ENCODE measurements around the gene SEC24D. TPM values are rescaled to one million over a fixed set of nuclear protein-coding genes. Genes with fewer than 3 reads are reported as not detected.
A peak's percentile ranks its signal among the peaks of the same experiment; 100 is the strongest.

SEC24D gene
- total and polyA plus RNA-seq, 2 donors (not counting 3 experiments of a cell fraction or from before 2014, with no cell fraction given), result 81.5 to 127 TPM

GRCh38 chr4:118834070-118834469 lies 1.9 kb downstream of the SEC24D start:
- Histone ChIP-seq H3K4me3 (replicated peaks in 1 of 3; ENCODE audit: insufficient read depth in 1 of 3, low read depth in 1 of 3, low read length in 3 of 3) (peak overlapping the region in 1 of 3 experiments; percentile 95), H3K4me2 (ENCODE audit: insufficient read depth, low read length) (peak overlapping the region; percentile 97), H3K9me1 (replicated peaks; ENCODE audit: control insufficient read depth, extremely low read depth, insufficient read depth, low read length) (no peaks in the 10 kb centered on the region), H3K27me3 (ENCODE audit: control insufficient read depth in 2 of 2, insufficient read depth in 2 of 2, low read length in 2 of 2) (no peaks in the 10 kb centered on the region), H3K79me2 (ENCODE audit: control insufficient read depth, insufficient read depth, low read length) (peaks cover 65% of the 10 kb centered on the region), H2AFZ (ENCODE audit: low read depth, low read length) (no peak overlapping the region), H4K20me1 (replicated peaks; ENCODE audit: control insufficient read depth, extremely low read depth, insufficient read depth, low read length) (peaks cover 4% of the 10 kb centered on the region), H3K36me3 (ENCODE audit: control insufficient read depth in 2 of 2, extremely low read depth in 1 of 2, insufficient read depth in 2 of 2, low read length in 2 of 2) (peaks cover 7 to 18% of the 10 kb centered on the region in 2 experiments), H3K27ac (ENCODE audit: insufficient read depth, low read depth, low read length) (peak overlapping the region; percentile 91), H3K4me1 (ENCODE audit: control insufficient read depth, extremely low read depth, insufficient read depth, low read length) (peaks cover 20% of the 10 kb centered on the region), H3K9ac (replicated peaks; ENCODE audit: extremely low read depth, insufficient read depth, low read length) (peak overlapping the region; percentile 97), H3K9me3 (replicated peaks; ENCODE audit: control insufficient read depth, insufficient read depth, low read length) (no peaks in the 10 kb centered on the region)
- FAIRE-seq (no peak), DNase-seq (ENCODE audit: low read depth, low spot score) (no peak)
- dilution Hi-C loops (cut with MboI; ENCODE audit: extremely low pct_ligation_motif_present, low sequenced_read_pairs), result no loop called here
- BruUV-seq (replicated peaks), result no TSS peak
- ChIA-PET POLR2A (no interaction called here), CTCF (interaction anchor here (0.9 to 2.2 kb wide), 3 partner anchors 9 to 64 kb away, joined by 4 to 8 read pairs (median 5); no protein-coding TSS in a partner anchor)
- intact Hi-C loops (cut with micrococcal nuclease), result loop anchor here (2.0 to 10.0 kb wide), 3 partner anchors 149 to 691 kb away; partner anchors contain the start of gene METTL14
- TF ChIP-seq EZH2 (IDR thresholded peaks at IDR 0.05; ENCODE audit: borderline replicate concordance, low read depth, low read length, severe bottlenecking) (no peak), JUN (IDR thresholded peaks at IDR 0.05; ENCODE audit: borderline replicate concordance, insufficient read depth, insufficient read length, low read depth) (no peak)

DNA sequence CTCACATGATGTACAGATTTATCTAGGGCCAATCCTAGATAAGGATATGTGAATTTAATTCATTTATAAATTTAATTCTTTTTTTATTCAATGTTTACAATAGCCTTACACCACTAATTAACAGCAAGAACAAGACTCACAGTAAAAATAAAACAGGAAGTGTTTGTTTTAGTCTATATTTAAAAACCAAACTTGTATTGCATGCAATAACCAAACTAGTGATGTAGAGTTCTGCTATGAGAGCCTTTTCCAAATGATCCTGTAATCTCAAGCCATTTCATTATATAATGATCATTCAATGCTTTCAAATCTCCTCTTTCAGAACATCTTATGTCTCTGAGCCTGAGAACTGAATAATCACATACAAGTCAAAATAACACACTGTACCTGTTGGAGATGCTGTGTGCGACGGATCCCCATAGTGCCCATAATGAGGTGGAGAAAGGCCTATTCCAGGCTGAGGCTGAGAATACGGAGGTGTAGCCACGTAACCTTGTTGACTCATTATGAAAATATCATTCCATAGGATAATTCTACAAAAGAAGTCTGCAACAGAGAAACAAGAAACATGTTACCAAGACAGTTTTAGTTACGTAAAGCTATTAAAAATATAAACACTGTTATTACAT lies 2.6 kb downstream of the SEC24D start:
- H3K9ac ChIP-seq (replicated peaks; ENCODE audit: extremely low read depth, insufficient read depth, low read length), result peak overlapping the region; percentile 17
- no peak for FAIRE-seq

More for the DNA sequence above, 2.6 kb downstream of the SEC24D start:
- no peak overlapping the region for H2AFZ ChIP-seq (ENCODE audit: low read depth, low read length)
- H3K27me3 ChIP-seq (ENCODE audit: control insufficient read depth in 2 of 2, insufficient read depth in 2 of 2, low read length in 2 of 2), result no peaks in the 10 kb centered on the region
- no peaks in the 10 kb centered on the region for H3K9me1 ChIP-seq (replicated peaks; ENCODE audit: control insufficient read depth, extremely low read depth, insufficient read depth, low read length)
- peak overlapping the region; percentile 35 for H3K27ac ChIP-seq (ENCODE audit: insufficient read depth, low read depth, low read length)
- H3K4me3 ChIP-seq (replicated peaks in 1 of 3; ENCODE audit: insufficient read depth in 1 of 3, low read depth in 1 of 3, low read length in 3 of 3), result no peak overlapping the region
- CTCF ChIA-PET, result interaction anchor here (2.2 kb wide), 1 partner anchor 8 kb away, joined by 8 read pairs; no protein-coding TSS in a partner anchor
- H3K4me1 ChIP-seq (ENCODE audit: control insufficient read depth, extremely low read depth, insufficient read depth, low read length), result peaks cover 20% of the 10 kb centered on the region
- POLR2A ChIA-PET, result no interaction called here
- dilution Hi-C loops (cut with MboI; ENCODE audit: extremely low pct_ligation_motif_present, low sequenced_read_pairs) (no loop called here), intact Hi-C loops (cut with micrococcal nuclease) (loop anchor here (10.0 kb wide), 2 partner anchors 271 to 691 kb away; no protein-coding TSS in a partner anchor)
- H3K4me2 ChIP-seq (ENCODE audit: insufficient read depth, low read length), result peak overlapping the region; percentile 97
- no peaks in the 10 kb centered on the region for H3K9me3 ChIP-seq (replicated peaks; ENCODE audit: control insufficient read depth, insufficient read depth, low read length)
- peaks cover 72% of the 10 kb centered on the region for H3K79me2 ChIP-seq (ENCODE audit: control insufficient read depth, insufficient read depth, low read length)
- no TSS peak for BruUV-seq (replicated peaks)
- DNase-seq (ENCODE audit: low read depth, low spot score), result no peak
- TF ChIP-seq MYC (IDR thresholded peaks at IDR 0.05; ENCODE audit: low read depth, low read length) (no peak), GATA2 (IDR thresholded peaks at IDR 0.05; ENCODE audit: insufficient read depth, insufficient read length, low read depth, low read length) (no peak), JUN (IDR thresholded peaks at IDR 0.05; ENCODE audit: borderline replicate concordance, insufficient read depth, insufficient read length, low read depth) (no peak), FOS (IDR thresholded peaks at IDR 0.05; ENCODE audit: borderline replicate concordance, insufficient read depth, low read length) (no peak), EZH2 (IDR thresholded peaks at IDR 0.05; ENCODE audit: borderline replicate concordance, low read depth, low read length, severe bottlenecking) (no peak), POLR2A (IDR thresholded peaks at IDR 0.05; ENCODE audit: low read depth, low read length) (no peak), POLR2AphosphoS5 (IDR thresholded peaks at IDR 0.05; ENCODE audit: insufficient read depth, low read depth, low read length) (no peak)
- TF ChIP-seq, protein P1, sequence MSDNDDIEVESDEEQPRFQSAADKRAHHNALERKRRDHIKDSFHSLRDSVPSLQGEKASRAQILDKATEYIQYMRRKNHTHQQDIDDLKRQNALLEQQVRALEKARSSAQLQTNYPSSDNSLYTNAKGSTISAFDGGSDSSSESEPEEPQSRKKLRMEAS (IDR thresholded peaks at IDR 0.05; ENCODE audit: insufficient read depth, insufficient read length), result no peak
- TF ChIP-seq, protein P2, sequence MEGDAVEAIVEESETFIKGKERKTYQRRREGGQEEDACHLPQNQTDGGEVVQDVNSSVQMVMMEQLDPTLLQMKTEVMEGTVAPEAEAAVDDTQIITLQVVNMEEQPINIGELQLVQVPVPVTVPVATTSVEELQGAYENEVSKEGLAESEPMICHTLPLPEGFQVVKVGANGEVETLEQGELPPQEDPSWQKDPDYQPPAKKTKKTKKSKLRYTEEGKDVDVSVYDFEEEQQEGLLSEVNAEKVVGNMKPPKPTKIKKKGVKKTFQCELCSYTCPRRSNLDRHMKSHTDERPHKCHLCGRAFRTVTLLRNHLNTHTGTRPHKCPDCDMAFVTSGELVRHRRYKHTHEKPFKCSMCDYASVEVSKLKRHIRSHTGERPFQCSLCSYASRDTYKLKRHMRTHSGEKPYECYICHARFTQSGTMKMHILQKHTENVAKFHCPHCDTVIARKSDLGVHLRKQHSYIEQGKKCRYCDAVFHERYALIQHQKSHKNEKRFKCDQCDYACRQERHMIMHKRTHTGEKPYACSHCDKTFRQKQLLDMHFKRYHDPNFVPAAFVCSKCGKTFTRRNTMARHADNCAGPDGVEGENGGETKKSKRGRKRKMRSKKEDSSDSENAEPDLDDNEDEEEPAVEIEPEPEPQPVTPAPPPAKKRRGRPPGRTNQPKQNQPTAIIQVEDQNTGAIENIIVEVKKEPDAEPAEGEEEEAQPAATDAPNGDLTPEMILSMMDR (IDR thresholded peaks at IDR 0.05; ENCODE audit: extremely low read depth in 1 of 2, insufficient read depth in 1 of 2, low read depth in 1 of 2, low read length in 2 of 2), result no peak
- H4K20me1 ChIP-seq (replicated peaks; ENCODE audit: control insufficient read depth, extremely low read depth, insufficient read depth, low read length), result peaks cover 4% of the 10 kb centered on the region
- peaks cover 11 to 24% of the 10 kb centered on the region in 2 experiments for H3K36me3 ChIP-seq (ENCODE audit: control insufficient read depth in 2 of 2, extremely low read depth in 1 of 2, insufficient read depth in 2 of 2, low read length in 2 of 2)
